Neural crest cell (in vitro differentiated cells): ENCODE data around the gene CENPX. TPM values are rescaled to one million over a fixed set of nuclear protein-coding genes. Genes with fewer than 3 reads are reported as not detected.

ENCODE experiments used
- DNase-seq: peaks from one replicate; pipeline ENCODE4 v3.0.0; 2021; ENCODE audit warnings: low read depth, mixed read lengths, low spot score
- H3K27ac Mint-ChIP-seq: one replicate; pipeline ENCODE4 v1.8.0; 2021; ENCODE audit warnings: mild to moderate bottlenecking, mixed read lengths; ENCODE audit not compliant: unreplicated experiment
- H3K27me3 Mint-ChIP-seq: 2 replicates; pipeline ENCODE4 v1.8.0; 2021; ENCODE audit warnings: low read depth, mild to moderate bottlenecking, mixed read lengths
- H3K36me3 Mint-ChIP-seq: 2 replicates; pipeline ENCODE4 v1.8.0; 2021; ENCODE audit warnings: low read depth, mild to moderate bottlenecking, mixed read lengths
- H3K4me1 Mint-ChIP-seq: 2 replicates; pipeline ENCODE4 v1.8.0; 2021; ENCODE audit warnings: mixed read lengths
- H3K4me3 Mint-ChIP-seq: one replicate; pipeline ENCODE4 v1.8.0; 2021; ENCODE audit warnings: mild to moderate bottlenecking, mixed read lengths
- H3K9me3 Mint-ChIP-seq: 2 replicates; pipeline ENCODE4 v1.8.0; 2021; ENCODE audit warnings: mixed read lengths
- CTCF ChIP-seq: fragments of 200-600 bp; sonication (generic); conservative IDR thresholded peaks from 2 replicates; pipeline ENCODE4 v1.5.0; 2021; ENCODE audit warnings: antibody characterized with exemption, mild to moderate bottlenecking
- total RNA-seq: library from RNA; stranded (reverse); gene quantifications from 2 replicates; pipeline ENCODE4 v1.2.1, GENCODE V29; 2021

CENPX gene
- total RNA-seq, 1 donor from 2014 or later, result 135 TPM

- Mint-ChIP-seq H3K9me3 (no peaks in the 10 kb centered on the region), H3K36me3 (no peaks in the 10 kb centered on the region), H3K27me3 (peaks cover 6% of the 10 kb centered on the region), H3K4me3 (peak overlapping the region; percentile 74), H3K27ac (peak overlapping the region; percentile 19), H3K4me1 (peaks cover 8% of the 10 kb centered on the region)
- no peak for TF ChIP-seq CTCF
- DNase-seq, result no peak
These were observed 4.3 kb downstream of the CENPX start for GRCh38 chr17:82018152-82018988.

- Mint-ChIP-seq H3K27ac (no peak overlapping the region), H3K4me3 (peak overlapping the region; percentile 66), H3K36me3 (no peaks in the 10 kb centered on the region), H3K4me1 (peaks cover 11% of the 10 kb centered on the region), H3K27me3 (peaks cover 3% of the 10 kb centered on the region), H3K9me3 (no peaks in the 10 kb centered on the region)
- no peak for TF ChIP-seq CTCF
- no peak for DNase-seq
These were observed 5.0 kb downstream of the CENPX start for GRCh38 chr17:82017612-82018151.

- peaks cover 12% of the 10 kb centered on the region for H3K4me1 Mint-ChIP-seq
These were observed 5.7 kb downstream of the CENPX start for GRCh38 chr17:82016875-82017459.

GRCh38 chr17:82016061-82016874, 6.4 kb downstream of the CENPX start:
- no peak for DNase-seq
- Mint-ChIP-seq H3K36me3 (no peaks in the 10 kb centered on the region), H3K27ac (no peak overlapping the region), H3K4me1 (peaks cover 7% of the 10 kb centered on the region), H3K27me3 (peaks cover 3% of the 10 kb centered on the region), H3K9me3 (no peaks in the 10 kb centered on the region), H3K4me3 (no peak overlapping the region)
- TF ChIP-seq CTCF, result no peak

More at GRCh38 chr17:82016875-82017459, 5.7 kb downstream of the CENPX start:
- Mint-ChIP-seq H3K36me3 (no peaks in the 10 kb centered on the region), H3K27me3 (peaks cover 3% of the 10 kb centered on the region), H3K27ac (no peak overlapping the region), H3K4me3 (peak overlapping the region; percentile 66), H3K9me3 (no peaks in the 10 kb centered on the region)
- no peak for TF ChIP-seq CTCF
- DNase-seq, result no peak

GRCh38 chr17:82015311-82015971, 7.2 kb downstream of the CENPX start:
- H3K27ac Mint-ChIP-seq, result no peak overlapping the region
- H3K9me3 Mint-ChIP-seq, result no peaks in the 10 kb centered on the region
- H3K4me1 Mint-ChIP-seq, result peaks cover 7% of the 10 kb centered on the region
- peaks cover 3% of the 10 kb centered on the region for H3K27me3 Mint-ChIP-seq
- no peak for TF ChIP-seq CTCF
- H3K4me3 Mint-ChIP-seq, result peak overlapping the region; percentile 41
- H3K36me3 Mint-ChIP-seq, result no peaks in the 10 kb centered on the region
- DNase-seq, result no peak
